HCT116 (cell line): Measurements from ENCODE around the gene KLHL17. TPM values are rescaled to one million over a fixed set of nuclear protein-coding genes. Genes with fewer than 3 reads are reported as not detected.

ENCODE experiments used
- ATAC-seq: fragments of 200-7000 bp; cut with Tn5 transposase; 2 replicates; pipeline ENCODE4 v1.9.1; 2020; ENCODE audit warnings: mild to moderate bottlenecking, moderate library complexity
- BruUV-seq: library from RNA; stranded (reverse); fragments of 400-500 nt; replicated peaks from 2 replicates; lab custom pipeline; 2021; lab: Mats Ljungman, UMichigan
- CTCF ChIA-PET: fragments of 300-600 bp; sonication (Branson Sonifier 250); formaldehyde crosslinking; loops from one replicate; lab custom pipeline; 2021; ENCODE audit warnings: antibody characterized with exemption; lab: Charles Lee
- POLR2A ChIA-PET: fragments of 300-600, 350-600 bp; sonication (Branson Sonifier 250); formaldehyde crosslinking; loops from one replicate; lab custom pipeline; 2021; ENCODE audit warnings: antibody characterized with exemption; lab: Charles Lee
- RAD21 ChIA-PET, 2 experiments: fragments of 300-600 bp; sonication (Branson Sonifier 250); formaldehyde crosslinking; loops; one replicate each; lab custom pipeline; 2023; ENCODE audit warnings: low total read pairs in 2 of 2; ENCODE audit not compliant: uncharacterized antibody in 2 of 2, unreplicated experiment in 2 of 2, low non-redundant PET in 1 of 2; lab: Charles Lee
- DNase-seq: peaks from one replicate; pipeline ENCODE4 v3.0.0-alpha.2; 2010; ENCODE audit warnings: low read depth, low spot score
- H2AFZ ChIP-seq: fragments of 200-600 bp; shearing (Covaris generic), sonication (generic); 2 replicates; pipeline ENCODE4 v1.6.1; 2017; ENCODE audit warnings: low read depth, mixed run types, mixed read lengths, antibody characterized with exemption, low read length; ENCODE audit not compliant: poor library complexity, severe bottlenecking
- H3K27ac ChIP-seq: 2 replicates; pipeline ENCODE4 v1.5.1; 2012; ENCODE audit warnings: low read depth, low read length
- H3K27me3 ChIP-seq: fragments of 200-600 bp; sonication (generic); 2 replicates; pipeline ENCODE4 v1.6.1; 2016; ENCODE audit warnings: mixed run types, low read length, mixed read lengths; ENCODE audit not compliant: insufficient read depth
- H3K36me3 ChIP-seq, 2 experiments: fragments of 200-500 bp in 1 of 2; fragments of 200-600 bp in 1 of 2; sonication (Bioruptor generic) in 1 of 2; sonication (generic) in 1 of 2; 2 replicates each; pipeline versions ENCODE4 v1.5.1 to v1.6.1; 2014 to 2016; ENCODE audit warnings: low read length in 2 of 2, inconsistent platforms in 1 of 2, mixed read lengths in 1 of 2, mixed run types in 1 of 2; ENCODE audit not compliant: insufficient read depth in 2 of 2, control insufficient read depth in 1 of 2
- H3K4me1 ChIP-seq, 2 experiments: fragments of 200-600 bp in 1 of 2; sonication (generic) in 1 of 2; 2 replicates each; pipeline versions ENCODE4 v1.5.1 to v1.6.1; 2012 to 2017; ENCODE audit warnings: low read length in 2 of 2, inconsistent platforms in 1 of 2, mild to moderate bottlenecking in 1 of 2, mixed read lengths in 1 of 2, mixed run types in 1 of 2, moderate library complexity in 1 of 2; ENCODE audit not compliant: insufficient read depth in 2 of 2, control insufficient read depth in 1 of 2
- H3K4me2 ChIP-seq: fragments of 200-600 bp; sonication (generic); 2 replicates; pipeline ENCODE4 v1.6.1; 2017; ENCODE audit warnings: mixed run types, low read length, mixed read lengths
- H3K4me3 ChIP-seq, 2 experiments: fragments of 200-600 bp in 1 of 2; sonication (generic) in 1 of 2; replicated peaks in 1 of 2; 2 replicates each; pipeline ENCODE4 v1.5.1; 2011 to 2016; ENCODE audit warnings: low read length in 2 of 2, control low read depth in 1 of 2, low read depth in 1 of 2, mild to moderate bottlenecking in 1 of 2, mixed read lengths in 1 of 2, mixed run types in 1 of 2
- H3K79me2 ChIP-seq: fragments of 200-600 bp; sonication (generic); 2 replicates; pipeline ENCODE4 v1.6.1; 2017; ENCODE audit warnings: mild to moderate bottlenecking, mixed run types, low read length, moderate library complexity, mixed read lengths; ENCODE audit not compliant: insufficient read depth
- H3K9ac ChIP-seq: fragments of 200-600 bp; sonication (generic); 2 replicates; pipeline ENCODE4 v1.6.1; 2016; ENCODE audit warnings: low read length, mixed read lengths
- H3K9me2 ChIP-seq: fragments of 200-600 bp; sonication (generic), shearing (Covaris generic); 2 replicates; pipeline ENCODE4 v1.6.1; 2017; ENCODE audit warnings: mixed run types, mild to moderate bottlenecking, moderate library complexity; ENCODE audit not compliant: insufficient read depth
- H3K9me3 ChIP-seq, 2 experiments: fragments of 200-500 bp in 1 of 2; fragments of 200-600 bp in 1 of 2; sonication (Bioruptor generic) in 1 of 2; sonication (generic) in 1 of 2; 2 replicates each; pipeline ENCODE4 v1.6.1; 2014 to 2017; ENCODE audit warnings: low read length in 2 of 2, mixed read lengths in 2 of 2, inconsistent platforms in 1 of 2, low read depth in 1 of 2, mild to moderate bottlenecking in 1 of 2, mixed run types in 1 of 2, moderate library complexity in 1 of 2; ENCODE audit not compliant: control insufficient read depth in 1 of 2, insufficient read depth in 1 of 2
- H4K20me1 ChIP-seq: fragments of 200-600 bp; sonication (generic), shearing (Covaris generic); 2 replicates; pipeline ENCODE4 v1.6.1; 2017; ENCODE audit warnings: mixed run types, mild to moderate bottlenecking, moderate library complexity; ENCODE audit not compliant: insufficient read depth
- CBX3 ChIP-seq: IDR thresholded peaks from 2 replicates; pipeline ENCODE4 v1.6.1; 2012; ENCODE audit warnings: low read depth
- CEBPB ChIP-seq: IDR thresholded peaks from 2 replicates; pipeline ENCODE4 v1.6.1; 2012; ENCODE audit warnings: low read depth
- EGR1 ChIP-seq: IDR thresholded peaks from 2 replicates; pipeline ENCODE4 v1.6.1; 2012; ENCODE audit warnings: low read depth
- EZH2 ChIP-seq: fragments of 200-600 bp; sonication (generic); IDR thresholded peaks from 2 replicates; pipeline ENCODE4 v1.6.1; 2017; ENCODE audit warnings: antibody characterized with exemption, mixed run types
- FOSL1 ChIP-seq: IDR thresholded peaks from 2 replicates; pipeline ENCODE4 v1.6.1; 2012; ENCODE audit warnings: low read depth
- JUND ChIP-seq: IDR thresholded peaks from 2 replicates; pipeline ENCODE4 v1.6.1; 2012
- POLR2A ChIP-seq: IDR thresholded peaks from 2 replicates; pipeline ENCODE4 v1.7.0; 2011; ENCODE audit warnings: borderline replicate concordance; ENCODE audit not compliant: insufficient read depth, insufficient read length; ENCODE audit errors: extremely low read depth
- POLR2AphosphoS5 ChIP-seq: IDR thresholded peaks from 2 replicates; pipeline ENCODE4 v1.6.1; 2011; ENCODE audit warnings: mild to moderate bottlenecking, low read depth, low read length, moderate library complexity
- RAD21 ChIP-seq: IDR thresholded peaks from 2 replicates; pipeline ENCODE4 v1.6.1; 2012; ENCODE audit warnings: low read depth, mild to moderate bottlenecking
- SIN3A ChIP-seq: IDR thresholded peaks from 2 replicates; pipeline ENCODE4 v1.6.1; 2012; ENCODE audit warnings: low read depth
- SRF ChIP-seq: IDR thresholded peaks from 2 replicates; pipeline ENCODE4 v1.6.1; 2012; ENCODE audit warnings: low read depth
- TCF7L2 ChIP-seq: IDR thresholded peaks from 2 replicates; pipeline ENCODE4 v1.7.0; 2011; ENCODE audit warnings: borderline replicate concordance, inconsistent platforms; ENCODE audit not compliant: insufficient read depth, insufficient read length; ENCODE audit errors: extremely low read depth
- YY1 ChIP-seq: IDR thresholded peaks from 2 replicates; pipeline ENCODE4 v1.6.1; 2011; ENCODE audit warnings: low read length, low read depth, moderate library complexity, mild to moderate bottlenecking; ENCODE audit not compliant: insufficient replicate concordance; ENCODE audit errors: extremely low read depth
- ZFX ChIP-seq: fragments of 450-650 bp; IDR thresholded peaks from 2 replicates; pipeline ENCODE4 v1.6.1; 2017
- ZNF274 ChIP-seq: fragments of 200-500 bp; sonication (Bioruptor generic); IDR thresholded peaks from 2 replicates; pipeline ENCODE4 v1.6.1; 2014; ENCODE audit warnings: mild to moderate bottlenecking, low read depth, low read length, inconsistent platforms
- intact Hi-C: fragments of 100-400 bp; cut with micrococcal nuclease; formaldehyde crosslinking; loops from 2 replicates; pipeline ENCODE4 v1.10.0; 2022
- total RNA-seq: library from RNA; stranded (reverse); gene quantifications from one replicate; pipeline ENCODE4 v1.2.1, GENCODE V29; 2021; ENCODE audit not compliant: unreplicated experiment
- TF ChIP-seq, protein P1 (sequence below): IDR thresholded peaks from 2 replicates; pipeline ENCODE4 v1.6.1; 2012
- TF ChIP-seq, protein P2 (sequence below): IDR thresholded peaks from 2 replicates; pipeline ENCODE4 v1.6.1; 2012; ENCODE audit warnings: low read depth
- TF ChIP-seq, protein P3 (sequence below), 3 experiments: fragments of 200-600 bp in 1 of 3; sonication (generic) in 1 of 3; IDR thresholded peaks in 2 of 3; conservative IDR thresholded peaks in 1 of 3; 2 replicates each; pipeline ENCODE4 v1.5.1; 2012 to 2017; ENCODE audit warnings: low read depth in 2 of 3, low read length in 2 of 3, antibody characterized with exemption in 1 of 3, borderline replicate concordance in 1 of 3, control low read depth in 1 of 3, mild to moderate bottlenecking in 1 of 3, mixed read lengths in 1 of 3, mixed run types in 1 of 3, moderate library complexity in 1 of 3; ENCODE audit not compliant: insufficient read depth in 1 of 3

The KLHL17 gene
- total RNA-seq, 1 experiment from 2014 or later = 100.0 TPM

DNA sequence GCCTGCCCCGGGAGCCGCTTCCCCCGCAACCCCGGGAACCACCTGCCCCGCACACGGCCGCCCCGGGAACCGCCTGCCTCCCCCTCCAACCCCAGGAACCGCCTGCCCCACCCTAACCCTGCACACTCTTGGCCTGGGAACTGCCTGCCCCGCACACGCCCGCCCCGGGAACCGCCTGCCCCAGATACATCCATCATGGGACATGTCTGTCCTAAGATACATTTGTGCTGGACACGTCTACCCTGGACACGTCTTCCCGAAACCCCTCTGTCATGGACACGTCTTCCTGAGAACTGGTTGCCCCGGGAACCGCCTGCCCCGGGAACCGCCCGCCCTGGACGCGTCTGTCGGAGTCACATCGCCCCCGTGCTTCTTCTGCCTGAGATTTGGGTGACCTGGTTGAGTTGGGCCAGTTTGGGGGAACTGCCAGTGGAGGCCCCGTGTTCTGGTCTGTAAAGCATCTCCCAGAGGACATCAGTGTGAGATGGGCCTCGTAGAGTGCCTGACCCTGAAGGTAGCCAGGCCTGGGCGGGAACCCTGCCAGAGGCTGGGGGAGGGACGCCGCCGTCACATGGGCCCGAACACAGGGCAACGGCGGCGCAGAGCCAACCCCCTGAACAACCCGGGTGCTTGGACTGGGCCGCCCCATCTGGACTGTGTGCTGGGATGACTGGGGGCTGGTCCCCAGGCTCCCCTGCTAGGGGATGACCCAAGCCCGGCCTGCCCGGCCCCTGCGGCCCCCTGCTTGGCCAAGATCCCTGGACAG lies 17.9 kb downstream of the KLHL17 start:
- no peaks in the 10 kb centered on the region for H3K79me2 ChIP-seq
- POLR2A ChIA-PET = no interaction called here
- no peaks in the 10 kb centered on the region for H4K20me1 ChIP-seq
- intact Hi-C loops = loop anchor here (5.0 kb wide), 1 partner anchor 139 kb away; the partner anchor contains the start of gene C1orf159
- H3K36me3 ChIP-seq = no peaks in the 10 kb centered on the region
- no peak for DNase-seq
- no peaks in the 10 kb centered on the region for H3K9me2 ChIP-seq
- H3K27ac ChIP-seq = no peak overlapping the region
- H3K27me3 ChIP-seq = no peaks in the 10 kb centered on the region
- no peak for ATAC-seq
- 0 out of 2 replicates have a peak overlapping the region, but pooled peaks have one; percentile 28 for H3K4me2 ChIP-seq
- H2AFZ ChIP-seq = no peak overlapping the region
- CTCF ChIA-PET = no interaction called here
- H3K4me3 ChIP-seq = no peak overlapping the region
- no peak overlapping the region for H3K9ac ChIP-seq
- no peak for TF ChIP-seq CBX3
- TF ChIP-seq ZFX = no peak
- TF ChIP-seq JUND = no peak
- no peak for TF ChIP-seq ZNF274
- TF ChIP-seq FOSL1 = no peak
- TF ChIP-seq, protein P1, sequence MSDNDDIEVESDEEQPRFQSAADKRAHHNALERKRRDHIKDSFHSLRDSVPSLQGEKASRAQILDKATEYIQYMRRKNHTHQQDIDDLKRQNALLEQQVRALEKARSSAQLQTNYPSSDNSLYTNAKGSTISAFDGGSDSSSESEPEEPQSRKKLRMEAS = no peak
- TF ChIP-seq SRF = no peak
- TF ChIP-seq EZH2 = no peak
- no peak for TF ChIP-seq TCF7L2
- no peak for TF ChIP-seq RAD21
- TF ChIP-seq POLR2AphosphoS5 = no peak
- TF ChIP-seq EGR1 = no peak
- TF ChIP-seq, protein P2, sequence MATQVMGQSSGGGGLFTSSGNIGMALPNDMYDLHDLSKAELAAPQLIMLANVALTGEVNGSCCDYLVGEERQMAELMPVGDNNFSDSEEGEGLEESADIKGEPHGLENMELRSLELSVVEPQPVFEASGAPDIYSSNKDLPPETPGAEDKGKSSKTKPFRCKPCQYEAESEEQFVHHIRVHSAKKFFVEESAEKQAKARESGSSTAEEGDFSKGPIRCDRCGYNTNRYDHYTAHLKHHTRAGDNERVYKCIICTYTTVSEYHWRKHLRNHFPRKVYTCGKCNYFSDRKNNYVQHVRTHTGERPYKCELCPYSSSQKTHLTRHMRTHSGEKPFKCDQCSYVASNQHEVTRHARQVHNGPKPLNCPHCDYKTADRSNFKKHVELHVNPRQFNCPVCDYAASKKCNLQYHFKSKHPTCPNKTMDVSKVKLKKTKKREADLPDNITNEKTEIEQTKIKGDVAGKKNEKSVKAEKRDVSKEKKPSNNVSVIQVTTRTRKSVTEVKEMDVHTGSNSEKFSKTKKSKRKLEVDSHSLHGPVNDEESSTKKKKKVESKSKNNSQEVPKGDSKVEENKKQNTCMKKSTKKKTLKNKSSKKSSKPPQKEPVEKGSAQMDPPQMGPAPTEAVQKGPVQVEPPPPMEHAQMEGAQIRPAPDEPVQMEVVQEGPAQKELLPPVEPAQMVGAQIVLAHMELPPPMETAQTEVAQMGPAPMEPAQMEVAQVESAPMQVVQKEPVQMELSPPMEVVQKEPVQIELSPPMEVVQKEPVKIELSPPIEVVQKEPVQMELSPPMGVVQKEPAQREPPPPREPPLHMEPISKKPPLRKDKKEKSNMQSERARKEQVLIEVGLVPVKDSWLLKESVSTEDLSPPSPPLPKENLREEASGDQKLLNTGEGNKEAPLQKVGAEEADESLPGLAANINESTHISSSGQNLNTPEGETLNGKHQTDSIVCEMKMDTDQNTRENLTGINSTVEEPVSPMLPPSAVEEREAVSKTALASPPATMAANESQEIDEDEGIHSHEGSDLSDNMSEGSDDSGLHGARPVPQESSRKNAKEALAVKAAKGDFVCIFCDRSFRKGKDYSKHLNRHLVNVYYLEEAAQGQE = no peak
- no peak for TF ChIP-seq CEBPB
- no peak for TF ChIP-seq YY1
- TF ChIP-seq SIN3A = no peak
- no peak for TF ChIP-seq POLR2A
- TF ChIP-seq, protein P3, sequence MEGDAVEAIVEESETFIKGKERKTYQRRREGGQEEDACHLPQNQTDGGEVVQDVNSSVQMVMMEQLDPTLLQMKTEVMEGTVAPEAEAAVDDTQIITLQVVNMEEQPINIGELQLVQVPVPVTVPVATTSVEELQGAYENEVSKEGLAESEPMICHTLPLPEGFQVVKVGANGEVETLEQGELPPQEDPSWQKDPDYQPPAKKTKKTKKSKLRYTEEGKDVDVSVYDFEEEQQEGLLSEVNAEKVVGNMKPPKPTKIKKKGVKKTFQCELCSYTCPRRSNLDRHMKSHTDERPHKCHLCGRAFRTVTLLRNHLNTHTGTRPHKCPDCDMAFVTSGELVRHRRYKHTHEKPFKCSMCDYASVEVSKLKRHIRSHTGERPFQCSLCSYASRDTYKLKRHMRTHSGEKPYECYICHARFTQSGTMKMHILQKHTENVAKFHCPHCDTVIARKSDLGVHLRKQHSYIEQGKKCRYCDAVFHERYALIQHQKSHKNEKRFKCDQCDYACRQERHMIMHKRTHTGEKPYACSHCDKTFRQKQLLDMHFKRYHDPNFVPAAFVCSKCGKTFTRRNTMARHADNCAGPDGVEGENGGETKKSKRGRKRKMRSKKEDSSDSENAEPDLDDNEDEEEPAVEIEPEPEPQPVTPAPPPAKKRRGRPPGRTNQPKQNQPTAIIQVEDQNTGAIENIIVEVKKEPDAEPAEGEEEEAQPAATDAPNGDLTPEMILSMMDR (IDR thresholded peaks at IDR 0.05 in 2 of 3, conservative IDR thresholded peaks at IDR 0.05 in 1 of 3; ENCODE audit: borderline replicate concordance in 1 of 3, insufficient read depth in 1 of 3, low read depth in 2 of 3, low read length in 2 of 3) = no peak
- no peaks in the 10 kb centered on the region for H3K9me3 ChIP-seq
- BruUV-seq = no TSS peak
- RAD21 ChIA-PET = no interaction called here
- peaks cover 10 to 22% of the 10 kb centered on the region in 2 experiments for H3K4me1 ChIP-seq
